ENCODE results near the gene NECAB3. TPM values are rescaled to one million over a fixed set of nuclear protein-coding genes. Genes with fewer than 3 reads are reported as not detected.

The NECAB3 gene
- total RNA-seq, 3 donors from 2014 or later (not counting 1 experiment from before 2014, with no cell fraction given): 9.7 to 18.1 (median 13.4) TPM

- Histone ChIP-seq H3K4me3 (ENCODE audit: low read length) (no peak overlapping the region), H3K27ac (ENCODE audit: low read length) (no peak overlapping the region), H3K9me3 (ENCODE audit: control insufficient read depth, insufficient read depth, low read length) (no peaks in the 10 kb centered on the region), H3K27me3 (ENCODE audit: control insufficient read depth, insufficient read depth, low read length) (no peaks in the 10 kb centered on the region), H3K4me1 (ENCODE audit: control insufficient read depth, insufficient read depth, low read length) (peaks cover 21% of the 10 kb centered on the region), H3K36me3 (ENCODE audit: control insufficient read depth, insufficient read depth, low read length) (no peaks in the 10 kb centered on the region)
- ATAC-seq: no peak
- Mint-ChIP-seq H3K36me3 (no peaks in the 10 kb centered on the region), H3K4me1 (peaks cover 13% of the 10 kb centered on the region in 2 donors), H3K27ac (no peak overlapping the region), H3K9me3 (no peaks in the 10 kb centered on the region), H3K4me3 (no peak overlapping the region), H3K27me3 (ENCODE audit: low read depth in 2 of 2) (no peaks in the 10 kb centered on the region)
- TF ChIP-seq CTCF (IDR thresholded peaks at IDR 0.05): no peak
- WGBS (ENCODE audit: insufficient coverage): 95% methylated on average over 32 of the region's 32 CpGs
- DNase-seq: no peak
- intact Hi-C loops (cut with micrococcal nuclease): no loop called here
Observed at GRCh38 chr20:33659341-33660034, 14.7 kb downstream of the NECAB3 start.

GRCh38 chr20:33658929-33659328 is 15.3 kb downstream of the NECAB3 start:
- 91% methylated on average over 4 of the region's 4 CpGs for WGBS (ENCODE audit: insufficient coverage)

GRCh38 chr20:33658510-33658909 is 15.7 kb downstream of the NECAB3 start:
- Histone ChIP-seq H3K27ac (ENCODE audit: low read length) (no peak overlapping the region), H3K4me1 (ENCODE audit: control insufficient read depth, insufficient read depth, low read length) (peaks cover 14% of the 10 kb centered on the region), H3K4me3 (ENCODE audit: low read length) (no peak overlapping the region), H3K36me3 (ENCODE audit: control insufficient read depth, insufficient read depth, low read length) (no peaks in the 10 kb centered on the region), H3K27me3 (ENCODE audit: control insufficient read depth, insufficient read depth, low read length) (no peaks in the 10 kb centered on the region), H3K9me3 (ENCODE audit: control insufficient read depth, insufficient read depth, low read length) (no peaks in the 10 kb centered on the region)
- WGBS (ENCODE audit: insufficient coverage): 96% methylated on average over 8 of the region's 8 CpGs
- DNase-seq: no peak
- H3K27ac Mint-ChIP-seq: no peak overlapping the region
- no peak for ATAC-seq
- no peaks in the 10 kb centered on the region for H3K27me3 Mint-ChIP-seq (ENCODE audit: low read depth in 2 of 2)
- TF ChIP-seq CTCF (IDR thresholded peaks at IDR 0.05): no peak
- H3K4me1 Mint-ChIP-seq: peaks cover 8 to 9% of the 10 kb centered on the region in 2 donors
- intact Hi-C loops (cut with micrococcal nuclease): no loop called here
- H3K36me3 Mint-ChIP-seq: no peaks in the 10 kb centered on the region
- no peak overlapping the region for H3K4me3 Mint-ChIP-seq
- no peaks in the 10 kb centered on the region for H3K9me3 Mint-ChIP-seq

More at GRCh38 chr20:33658929-33659328, 15.3 kb downstream of the NECAB3 start:
- Histone ChIP-seq H3K27me3 (ENCODE audit: control insufficient read depth, insufficient read depth, low read length) (no peaks in the 10 kb centered on the region), H3K9me3 (ENCODE audit: control insufficient read depth, insufficient read depth, low read length) (no peaks in the 10 kb centered on the region), H3K4me3 (ENCODE audit: low read length) (no peak overlapping the region), H3K36me3 (ENCODE audit: control insufficient read depth, insufficient read depth, low read length) (no peaks in the 10 kb centered on the region), H3K4me1 (ENCODE audit: control insufficient read depth, insufficient read depth, low read length) (peaks cover 16% of the 10 kb centered on the region), H3K27ac (ENCODE audit: low read length) (no peak overlapping the region)
- Mint-ChIP-seq H3K27me3 (ENCODE audit: low read depth in 2 of 2) (no peaks in the 10 kb centered on the region), H3K4me1 (peaks cover 8% of the 10 kb centered on the region in 2 donors), H3K27ac (no peak overlapping the region), H3K4me3 (no peak overlapping the region), H3K36me3 (no peaks in the 10 kb centered on the region), H3K9me3 (no peaks in the 10 kb centered on the region)
- TF ChIP-seq CTCF (IDR thresholded peaks at IDR 0.05): no peak
- ATAC-seq (no peak), DNase-seq (no peak)
- intact Hi-C loops (cut with micrococcal nuclease): no loop called here

- ATAC-seq: no peak
- DNase-seq: no peak
Observed at GRCh38 chr20:33657704-33658095, 16.5 kb downstream of the NECAB3 start.

More at GRCh38 chr20:33657704-33658095, 16.5 kb downstream of the NECAB3 start:
- Histone ChIP-seq H3K27ac (ENCODE audit: low read length) (no peak overlapping the region), H3K27me3 (ENCODE audit: control insufficient read depth, insufficient read depth, low read length) (no peaks in the 10 kb centered on the region), H3K36me3 (ENCODE audit: control insufficient read depth, insufficient read depth, low read length) (no peaks in the 10 kb centered on the region), H3K4me3 (ENCODE audit: low read length) (no peak overlapping the region), H3K9me3 (ENCODE audit: control insufficient read depth, insufficient read depth, low read length) (no peaks in the 10 kb centered on the region), H3K4me1 (ENCODE audit: control insufficient read depth, insufficient read depth, low read length) (peaks cover 7% of the 10 kb centered on the region)
- intact Hi-C loops (cut with micrococcal nuclease): no loop called here
- no peak for TF ChIP-seq CTCF (IDR thresholded peaks at IDR 0.05)
- Mint-ChIP-seq H3K27ac (no peak overlapping the region), H3K27me3 (ENCODE audit: low read depth in 2 of 2) (no peaks in the 10 kb centered on the region), H3K4me1 (peaks cover 3 to 7% of the 10 kb centered on the region in 2 donors), H3K4me3 (no peak overlapping the region), H3K9me3 (no peaks in the 10 kb centered on the region), H3K36me3 (no peaks in the 10 kb centered on the region)
- over 99% methylated on average over 12 of the region's 12 CpGs for WGBS (ENCODE audit: insufficient coverage)
